ENCODE measurements around the gene SLC7A6. TPM values are rescaled to one million over a fixed set of nuclear protein-coding genes. Genes with fewer than 3 reads are reported as not detected.
A peak's percentile ranks its signal among the peaks of the same experiment; 100 is the strongest.

The SLC7A6 gene
- total RNA-seq, 1 donor from 2014 or later: 20.8 TPM

DNA sequence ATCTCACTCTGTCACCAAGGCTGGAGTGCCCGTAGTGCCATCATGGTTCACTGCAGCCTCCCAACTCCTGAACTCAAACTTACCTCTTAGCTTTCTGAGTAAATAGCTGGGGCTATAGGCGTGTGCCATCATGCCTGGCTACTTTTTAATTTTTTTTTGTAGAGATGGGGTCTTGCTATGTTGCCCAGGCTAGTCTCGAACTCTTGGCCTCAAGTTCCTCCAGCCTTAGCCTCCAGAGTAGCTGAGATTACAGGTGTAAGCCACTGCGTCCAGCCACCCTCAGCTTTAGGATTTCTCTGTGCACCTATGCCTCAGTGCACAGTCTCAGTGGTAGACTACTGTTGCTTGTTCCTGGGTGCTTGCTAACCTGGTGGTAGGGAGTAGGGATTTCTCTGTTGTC lies 5.5 kb downstream of the SLC7A6 start:
- Mint-ChIP-seq H3K4me1 (ENCODE audit: unreplicated experiment) (peaks cover 8% of the 10 kb centered on the region), H3K4me3 (ENCODE audit: unreplicated experiment) (no peak overlapping the region), H3K9me3 (ENCODE audit: unreplicated experiment) (no peaks in the 10 kb centered on the region), H3K27ac (ENCODE audit: unreplicated experiment) (no peak overlapping the region), H3K27me3 (ENCODE audit: unreplicated experiment) (peaks cover 3% of the 10 kb centered on the region), H3K36me3 (ENCODE audit: low read depth, unreplicated experiment) (peaks cover 5% of the 10 kb centered on the region)
- TF ChIP-seq, protein P1, sequence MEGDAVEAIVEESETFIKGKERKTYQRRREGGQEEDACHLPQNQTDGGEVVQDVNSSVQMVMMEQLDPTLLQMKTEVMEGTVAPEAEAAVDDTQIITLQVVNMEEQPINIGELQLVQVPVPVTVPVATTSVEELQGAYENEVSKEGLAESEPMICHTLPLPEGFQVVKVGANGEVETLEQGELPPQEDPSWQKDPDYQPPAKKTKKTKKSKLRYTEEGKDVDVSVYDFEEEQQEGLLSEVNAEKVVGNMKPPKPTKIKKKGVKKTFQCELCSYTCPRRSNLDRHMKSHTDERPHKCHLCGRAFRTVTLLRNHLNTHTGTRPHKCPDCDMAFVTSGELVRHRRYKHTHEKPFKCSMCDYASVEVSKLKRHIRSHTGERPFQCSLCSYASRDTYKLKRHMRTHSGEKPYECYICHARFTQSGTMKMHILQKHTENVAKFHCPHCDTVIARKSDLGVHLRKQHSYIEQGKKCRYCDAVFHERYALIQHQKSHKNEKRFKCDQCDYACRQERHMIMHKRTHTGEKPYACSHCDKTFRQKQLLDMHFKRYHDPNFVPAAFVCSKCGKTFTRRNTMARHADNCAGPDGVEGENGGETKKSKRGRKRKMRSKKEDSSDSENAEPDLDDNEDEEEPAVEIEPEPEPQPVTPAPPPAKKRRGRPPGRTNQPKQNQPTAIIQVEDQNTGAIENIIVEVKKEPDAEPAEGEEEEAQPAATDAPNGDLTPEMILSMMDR (IDR thresholded peaks at IDR 0.05; ENCODE audit: unreplicated experiment): no peak
- no peak for DNase-seq (ENCODE audit: low spot score)

DNA sequence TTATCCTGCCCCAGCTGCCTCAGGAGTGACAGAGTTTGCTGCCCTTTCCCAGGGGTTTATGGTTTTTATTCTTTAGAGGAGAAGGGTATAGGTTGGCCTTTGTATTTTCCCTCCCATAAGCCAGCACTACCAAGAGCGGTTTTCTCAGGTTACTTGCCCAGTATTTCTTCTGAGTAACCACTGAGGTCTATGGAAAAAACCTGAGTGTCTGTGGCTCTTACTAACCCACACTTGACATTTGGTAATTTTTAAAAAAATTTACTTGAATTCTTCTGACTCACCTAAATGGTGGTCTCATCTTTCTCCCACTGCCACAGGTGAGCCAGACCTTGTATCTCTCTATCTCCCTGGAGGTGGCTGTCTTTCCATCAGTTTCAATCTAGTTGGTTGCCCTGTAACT lies 6.0 kb downstream of the SLC7A6 start:
- H3K9me3 Mint-ChIP-seq (ENCODE audit: unreplicated experiment): no peaks in the 10 kb centered on the region
- H3K27me3 Mint-ChIP-seq (ENCODE audit: unreplicated experiment): peaks cover under 1% of the 10 kb centered on the region
- H3K27ac Mint-ChIP-seq (ENCODE audit: unreplicated experiment): no peak overlapping the region
- H3K4me3 Mint-ChIP-seq (ENCODE audit: unreplicated experiment): no peak overlapping the region
- H3K4me1 Mint-ChIP-seq (ENCODE audit: unreplicated experiment): peaks cover 4% of the 10 kb centered on the region
- peaks cover 5% of the 10 kb centered on the region for H3K36me3 Mint-ChIP-seq (ENCODE audit: low read depth, unreplicated experiment)
- no peak for DNase-seq (ENCODE audit: low spot score)
- TF ChIP-seq, protein P1 (IDR thresholded peaks at IDR 0.05; ENCODE audit: unreplicated experiment): no peak

DNA sequence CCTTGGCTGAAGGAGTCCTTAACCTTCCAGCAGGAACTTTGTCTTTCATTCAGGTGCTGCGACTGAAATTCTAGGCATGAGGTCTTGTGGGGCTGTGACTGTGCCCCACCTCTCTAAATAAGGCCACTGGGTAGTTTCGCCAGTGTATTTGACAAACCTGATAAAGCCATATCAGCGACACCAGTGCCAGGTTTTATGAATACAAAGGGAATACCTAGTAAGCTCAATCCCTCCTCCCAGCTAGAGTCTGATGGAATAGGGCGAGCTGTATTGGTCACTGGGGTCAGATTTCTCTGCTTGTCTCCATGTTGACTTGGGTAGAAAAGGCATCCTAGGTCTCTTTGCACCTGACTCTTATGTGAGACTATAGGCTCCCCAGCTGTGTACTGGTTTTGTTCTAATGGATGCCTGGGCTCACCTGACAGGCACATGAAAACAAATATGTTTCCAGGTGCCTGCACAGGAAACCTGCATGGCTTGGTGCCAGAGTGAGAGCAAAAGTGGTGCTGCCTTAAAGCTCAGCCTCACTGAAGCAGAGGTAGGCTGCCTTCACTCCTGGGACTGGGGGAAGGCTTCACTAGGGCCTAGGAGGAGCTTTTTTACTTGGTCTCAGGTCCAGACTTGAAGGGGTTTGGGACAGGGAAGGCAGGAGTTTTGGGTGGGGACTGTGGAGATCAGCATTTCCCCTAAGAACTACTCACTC lies 8.3 kb downstream of the SLC7A6 start:
- Mint-ChIP-seq H3K4me3 (ENCODE audit: unreplicated experiment) (no peak overlapping the region), H3K27ac (ENCODE audit: unreplicated experiment) (no peak overlapping the region), H3K9me3 (ENCODE audit: unreplicated experiment) (no peaks in the 10 kb centered on the region), H3K36me3 (ENCODE audit: low read depth, unreplicated experiment) (peaks cover 5% of the 10 kb centered on the region), H3K27me3 (ENCODE audit: unreplicated experiment) (no peaks in the 10 kb centered on the region), H3K4me1 (ENCODE audit: unreplicated experiment) (no peaks in the 10 kb centered on the region)
- TF ChIP-seq, protein P1 (IDR thresholded peaks at IDR 0.05; ENCODE audit: unreplicated experiment): no peak
- DNase-seq (ENCODE audit: low spot score): no peak

DNA sequence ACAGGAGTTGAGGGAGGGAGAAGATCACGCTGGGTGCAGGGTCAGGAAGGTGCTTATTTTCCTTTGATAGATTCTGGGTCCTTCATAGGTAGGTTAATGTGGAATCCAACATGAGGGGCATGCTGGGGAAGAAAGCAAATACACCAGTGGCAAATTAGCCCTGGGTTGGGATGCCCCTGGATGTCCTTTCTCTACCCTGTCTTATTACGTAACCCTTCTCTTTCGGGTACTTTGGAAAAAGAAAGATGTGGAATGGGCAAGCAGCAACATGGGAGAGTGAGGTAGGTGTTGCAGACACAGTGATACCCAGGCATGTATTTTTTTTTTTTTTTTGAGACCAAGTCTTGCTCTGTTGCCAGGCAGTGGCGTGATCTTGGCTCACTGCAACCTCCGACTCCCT lies 9.1 kb downstream of the SLC7A6 start:
- H3K36me3 Mint-ChIP-seq (ENCODE audit: low read depth, unreplicated experiment): peaks cover 5% of the 10 kb centered on the region
- DNase-seq (ENCODE audit: low spot score): no peak
- peak overlapping the region; percentile 32 for H3K27ac Mint-ChIP-seq (ENCODE audit: unreplicated experiment)
- no peaks in the 10 kb centered on the region for H3K27me3 Mint-ChIP-seq (ENCODE audit: unreplicated experiment)
- no peaks in the 10 kb centered on the region for H3K9me3 Mint-ChIP-seq (ENCODE audit: unreplicated experiment)
- TF ChIP-seq, protein P1 (IDR thresholded peaks at IDR 0.05; ENCODE audit: unreplicated experiment): no peak
- H3K4me3 Mint-ChIP-seq (ENCODE audit: unreplicated experiment): no peak overlapping the region
- no peaks in the 10 kb centered on the region for H3K4me1 Mint-ChIP-seq (ENCODE audit: unreplicated experiment)

DNA sequence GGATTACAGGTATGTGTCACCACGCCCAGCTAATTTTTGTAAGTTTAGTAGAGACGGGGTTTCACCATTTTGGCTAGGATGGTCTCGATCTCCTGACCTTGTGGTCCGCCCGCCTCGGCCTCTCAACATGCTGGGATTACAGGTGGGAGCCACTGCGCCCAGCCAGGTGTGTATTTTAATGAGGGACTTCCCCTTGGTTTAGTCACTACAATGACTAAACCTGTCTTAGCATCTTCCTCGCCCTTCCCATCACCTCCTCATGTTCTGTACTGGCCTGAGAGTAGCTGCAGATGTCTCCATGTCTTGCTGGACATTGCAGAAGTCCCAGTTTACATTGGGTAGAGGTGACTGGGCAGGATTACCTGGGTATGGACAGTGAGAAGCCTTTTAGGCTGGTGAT lies 9.6 kb downstream of the SLC7A6 start:
- Mint-ChIP-seq H3K4me3 (ENCODE audit: unreplicated experiment) (no peak overlapping the region), H3K27me3 (ENCODE audit: unreplicated experiment) (no peaks in the 10 kb centered on the region), H3K4me1 (ENCODE audit: unreplicated experiment) (no peaks in the 10 kb centered on the region), H3K36me3 (ENCODE audit: low read depth, unreplicated experiment) (peaks cover 5% of the 10 kb centered on the region), H3K27ac (ENCODE audit: unreplicated experiment) (no peak overlapping the region), H3K9me3 (ENCODE audit: unreplicated experiment) (no peaks in the 10 kb centered on the region)
- DNase-seq (ENCODE audit: low spot score): no peak
- TF ChIP-seq, protein P1 (IDR thresholded peaks at IDR 0.05; ENCODE audit: unreplicated experiment): no peak
